Measurements from ENCODE around the gene DOCK2. TPM values are rescaled to one million over a fixed set of nuclear protein-coding genes. Genes with fewer than 3 reads are reported as not detected.

Gene DOCK2
- total and polyA plus RNA-seq, 2 donors (not counting 3 experiments of a cell fraction or from before 2014, with no cell fraction given) = 0.62 to 4.8 TPM

GRCh38 chr5:170114271-170114670 lies 477.2 kb downstream of the DOCK2 start:
- no peak for DNase-seq (ENCODE audit: low read depth, low spot score)
- H3K4me3 ChIP-seq (replicated peaks in 1 of 3; ENCODE audit: insufficient read depth in 1 of 3, low read depth in 1 of 3, low read length in 3 of 3) = no peak overlapping the region
- FAIRE-seq = no peak
- H4K20me1 ChIP-seq (replicated peaks; ENCODE audit: control insufficient read depth, extremely low read depth, insufficient read depth, low read length) = no peaks in the 10 kb centered on the region
- no peaks in the 10 kb centered on the region for H3K9me1 ChIP-seq (replicated peaks; ENCODE audit: control insufficient read depth, extremely low read depth, insufficient read depth, low read length)
- no TSS peak for BruUV-seq (replicated peaks)
- ChIA-PET POLR2A (no interaction called here), CTCF (no interaction called here)
- no peaks in the 10 kb centered on the region for H3K79me2 ChIP-seq (ENCODE audit: control insufficient read depth, insufficient read depth, low read length)
- dilution Hi-C loops (cut with MboI; ENCODE audit: extremely low pct_ligation_motif_present, low sequenced_read_pairs) = no loop called here
- no peak overlapping the region for H3K9ac ChIP-seq (replicated peaks; ENCODE audit: extremely low read depth, insufficient read depth, low read length)
- H3K9me3 ChIP-seq (replicated peaks; ENCODE audit: control insufficient read depth, insufficient read depth, low read length) = no peaks in the 10 kb centered on the region
- H3K4me2 ChIP-seq (ENCODE audit: insufficient read depth, low read length) = no peak overlapping the region
- H3K4me1 ChIP-seq (ENCODE audit: control insufficient read depth, extremely low read depth, insufficient read depth, low read length) = no peaks in the 10 kb centered on the region
- no peak overlapping the region for H2AFZ ChIP-seq (ENCODE audit: low read depth, low read length)
- H3K36me3 ChIP-seq (ENCODE audit: control insufficient read depth in 2 of 2, extremely low read depth in 1 of 2, insufficient read depth in 2 of 2, low read length in 2 of 2) = no peaks in the 10 kb centered on the region
- intact Hi-C loops (cut with micrococcal nuclease) = no loop called here
- TF ChIP-seq POLR2AphosphoS5 (IDR thresholded peaks at IDR 0.05; ENCODE audit: insufficient read depth, low read depth, low read length) (no peak), MYC (IDR thresholded peaks at IDR 0.05; ENCODE audit: low read depth, low read length) (no peak), JUN (IDR thresholded peaks at IDR 0.05; ENCODE audit: borderline replicate concordance, insufficient read depth, insufficient read length, low read depth) (no peak), POLR2A (IDR thresholded peaks at IDR 0.05; ENCODE audit: low read depth, low read length) (no peak), FOS (IDR thresholded peaks at IDR 0.05; ENCODE audit: borderline replicate concordance, insufficient read depth, low read length) (no peak), GATA2 (IDR thresholded peaks at IDR 0.05; ENCODE audit: insufficient read depth, insufficient read length, low read depth, low read length) (no peak), EZH2 (IDR thresholded peaks at IDR 0.05; ENCODE audit: borderline replicate concordance, low read depth, low read length, severe bottlenecking) (no peak)
- TF ChIP-seq, protein P1, sequence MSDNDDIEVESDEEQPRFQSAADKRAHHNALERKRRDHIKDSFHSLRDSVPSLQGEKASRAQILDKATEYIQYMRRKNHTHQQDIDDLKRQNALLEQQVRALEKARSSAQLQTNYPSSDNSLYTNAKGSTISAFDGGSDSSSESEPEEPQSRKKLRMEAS (IDR thresholded peaks at IDR 0.05; ENCODE audit: insufficient read depth, insufficient read length) = no peak
- TF ChIP-seq, protein P2, sequence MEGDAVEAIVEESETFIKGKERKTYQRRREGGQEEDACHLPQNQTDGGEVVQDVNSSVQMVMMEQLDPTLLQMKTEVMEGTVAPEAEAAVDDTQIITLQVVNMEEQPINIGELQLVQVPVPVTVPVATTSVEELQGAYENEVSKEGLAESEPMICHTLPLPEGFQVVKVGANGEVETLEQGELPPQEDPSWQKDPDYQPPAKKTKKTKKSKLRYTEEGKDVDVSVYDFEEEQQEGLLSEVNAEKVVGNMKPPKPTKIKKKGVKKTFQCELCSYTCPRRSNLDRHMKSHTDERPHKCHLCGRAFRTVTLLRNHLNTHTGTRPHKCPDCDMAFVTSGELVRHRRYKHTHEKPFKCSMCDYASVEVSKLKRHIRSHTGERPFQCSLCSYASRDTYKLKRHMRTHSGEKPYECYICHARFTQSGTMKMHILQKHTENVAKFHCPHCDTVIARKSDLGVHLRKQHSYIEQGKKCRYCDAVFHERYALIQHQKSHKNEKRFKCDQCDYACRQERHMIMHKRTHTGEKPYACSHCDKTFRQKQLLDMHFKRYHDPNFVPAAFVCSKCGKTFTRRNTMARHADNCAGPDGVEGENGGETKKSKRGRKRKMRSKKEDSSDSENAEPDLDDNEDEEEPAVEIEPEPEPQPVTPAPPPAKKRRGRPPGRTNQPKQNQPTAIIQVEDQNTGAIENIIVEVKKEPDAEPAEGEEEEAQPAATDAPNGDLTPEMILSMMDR (IDR thresholded peaks at IDR 0.05; ENCODE audit: extremely low read depth in 1 of 2, insufficient read depth in 1 of 2, low read depth in 1 of 2, low read length in 2 of 2) = no peak
- H3K27me3 ChIP-seq (ENCODE audit: control insufficient read depth in 2 of 2, insufficient read depth in 2 of 2, low read length in 2 of 2) = no peaks in the 10 kb centered on the region
- no peak overlapping the region for H3K27ac ChIP-seq (ENCODE audit: insufficient read depth, low read depth, low read length)
